GM19397 (cell line): Measurements from ENCODE around the gene GIGYF2.
"Not testable (repeated sequence)": the region's sequence is repeated elsewhere in the genome, so short reads cannot be mapped to it uniquely, and the experiment has no call there.

Source experiments
- ATAC-seq: cut with Tn5 transposase; IDR thresholded peaks from one replicate; pipeline ENCODE4 v1.9.1; 2021; ENCODE audit warnings: mild to moderate bottlenecking, moderate library complexity; ENCODE audit not compliant: unreplicated experiment

The GIGYF2 gene

DNA sequence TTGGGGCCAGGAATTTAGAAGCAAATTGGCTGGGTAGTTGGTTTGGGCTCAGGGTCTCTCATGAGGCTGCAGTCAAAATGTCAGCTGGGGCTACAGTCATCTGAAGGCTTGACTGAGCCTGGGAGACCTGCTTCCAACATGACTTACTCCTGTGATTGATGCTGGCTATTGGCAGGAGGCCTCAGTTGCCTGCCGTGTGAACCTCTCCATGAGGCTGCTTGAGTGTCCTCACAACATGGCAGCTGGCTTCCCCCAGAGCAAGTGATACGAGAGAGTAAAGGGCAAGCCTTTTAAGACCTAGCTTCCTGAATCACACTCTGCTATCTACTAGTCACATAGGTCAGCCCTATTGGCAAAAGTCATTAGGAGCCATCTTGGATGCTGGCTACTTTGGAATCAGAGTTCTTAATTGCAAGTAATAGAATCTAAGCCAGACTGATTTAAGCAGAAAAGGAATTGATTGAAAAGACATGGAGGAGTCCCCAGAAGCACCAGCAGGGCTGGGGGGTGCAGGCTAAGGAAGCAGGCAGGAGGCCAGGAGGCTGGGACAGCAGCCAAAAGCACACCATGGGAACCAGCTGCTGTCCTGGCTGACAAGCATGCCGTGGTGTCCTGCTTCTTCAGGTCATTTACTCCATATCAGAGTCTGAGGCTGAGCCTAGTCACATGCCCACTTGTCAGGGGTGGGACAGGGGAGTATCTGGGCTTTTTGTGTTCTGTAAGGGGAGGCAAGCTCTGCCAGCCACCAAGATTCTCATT lies 7.8 kb upstream of the GIGYF2 start:
- ATAC-seq: no peak

DNA sequence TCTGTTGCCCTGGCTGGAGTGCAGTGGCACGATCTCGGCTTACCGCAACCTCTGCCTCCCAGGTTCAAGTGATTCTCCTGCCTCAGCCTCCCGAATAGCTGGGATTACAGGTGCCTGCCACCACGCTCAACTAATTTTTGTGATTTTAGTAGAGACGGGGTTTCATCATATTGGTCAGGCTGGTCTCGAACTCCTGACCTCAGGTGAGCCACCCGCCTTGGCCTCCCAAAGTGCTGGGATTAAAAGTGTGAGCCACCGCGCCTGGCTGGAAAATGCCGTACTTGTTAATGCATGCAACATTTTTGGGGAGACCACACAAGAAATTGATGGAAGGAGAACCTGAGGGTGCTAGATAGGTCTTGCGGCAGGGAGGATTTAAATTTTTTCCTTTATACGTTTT lies 6.0 kb upstream of the GIGYF2 start:
- ATAC-seq: not testable (repeated sequence)

DNA sequence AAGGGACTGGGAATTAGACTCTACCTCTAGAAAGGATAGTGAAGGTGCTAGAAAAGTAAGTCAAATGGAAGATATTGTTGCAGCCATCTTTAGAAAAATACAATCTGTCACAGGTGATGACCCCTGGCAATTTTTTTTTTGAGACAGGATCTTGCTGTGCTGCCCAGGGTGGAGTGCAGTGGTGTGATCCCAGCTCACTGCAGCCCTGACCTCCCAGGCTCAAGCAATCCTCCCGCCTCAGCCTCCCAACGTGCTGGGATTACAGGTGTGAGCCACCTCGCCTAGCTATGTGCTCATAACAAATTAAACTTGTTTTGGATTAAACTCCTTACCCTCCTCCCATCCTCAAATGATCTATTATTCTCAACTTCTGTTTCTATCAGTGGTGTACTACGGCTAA lies 3.8 kb upstream of the GIGYF2 start:
- no peak for ATAC-seq

DNA sequence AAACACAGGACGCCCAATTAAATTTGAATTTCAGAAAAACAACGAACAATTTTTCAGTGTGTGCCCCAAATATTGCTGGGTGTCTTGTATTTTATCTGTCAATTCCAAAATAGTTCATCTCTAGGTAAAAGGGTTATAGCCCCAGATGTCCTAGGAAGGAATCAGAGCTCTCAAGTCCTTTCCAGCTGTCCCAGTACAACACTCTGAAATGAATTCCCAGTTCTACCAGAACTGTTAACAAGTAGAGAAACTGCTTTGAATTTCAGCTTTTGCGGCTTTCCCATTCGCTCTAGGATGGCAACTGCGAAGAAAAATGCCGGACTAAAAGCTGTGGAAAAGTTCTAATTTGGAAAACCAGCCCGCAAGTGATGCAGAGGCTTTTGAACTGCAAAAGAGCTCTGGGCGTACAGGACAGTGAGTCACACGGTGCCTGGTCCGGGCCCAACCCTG lies 497 bp upstream of the GIGYF2 start:
- no peak for ATAC-seq

DNA sequence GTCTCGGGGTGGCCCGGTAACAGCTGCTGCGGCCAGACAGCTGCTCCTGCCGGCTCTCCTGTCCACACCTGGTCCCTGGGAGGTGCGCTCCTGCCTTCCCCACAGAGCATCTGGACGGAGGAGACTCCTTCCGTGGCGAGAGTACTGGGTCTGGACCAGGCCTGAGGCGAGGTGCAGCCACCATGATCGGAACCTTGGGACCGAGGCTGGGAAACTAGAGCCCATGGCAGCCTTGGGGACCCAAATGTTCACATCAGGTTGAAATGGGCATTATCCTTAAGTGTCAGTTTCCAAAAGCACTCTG lies 628 bp downstream of the GIGYF2 start:
- ATAC-seq: no peak

DNA sequence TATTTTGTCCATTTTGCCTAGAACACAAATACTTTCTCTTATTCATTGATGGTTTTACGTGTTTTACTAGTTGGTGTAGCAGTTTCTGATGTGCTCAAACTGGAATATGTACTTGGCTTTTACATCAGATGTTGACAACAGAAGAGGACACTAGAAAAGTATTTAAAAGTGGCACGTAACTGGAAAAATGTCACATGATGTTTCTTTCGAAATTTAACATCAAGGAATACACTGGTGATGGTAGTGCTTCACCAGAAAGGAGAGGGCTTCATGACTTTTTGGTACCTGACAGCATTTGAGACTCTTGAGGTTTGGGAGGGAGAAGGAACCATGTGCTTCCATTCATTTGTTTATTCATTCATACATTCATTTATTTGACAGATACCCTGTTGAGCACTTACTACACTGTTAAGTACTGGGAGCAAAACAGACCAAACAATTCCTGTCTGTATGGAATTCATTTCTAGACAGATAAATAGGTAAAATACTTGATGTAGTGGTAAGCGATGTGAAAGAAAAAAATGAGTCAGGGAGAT lies 1.5 kb downstream of the GIGYF2 start:
- ATAC-seq: no peak

DNA sequence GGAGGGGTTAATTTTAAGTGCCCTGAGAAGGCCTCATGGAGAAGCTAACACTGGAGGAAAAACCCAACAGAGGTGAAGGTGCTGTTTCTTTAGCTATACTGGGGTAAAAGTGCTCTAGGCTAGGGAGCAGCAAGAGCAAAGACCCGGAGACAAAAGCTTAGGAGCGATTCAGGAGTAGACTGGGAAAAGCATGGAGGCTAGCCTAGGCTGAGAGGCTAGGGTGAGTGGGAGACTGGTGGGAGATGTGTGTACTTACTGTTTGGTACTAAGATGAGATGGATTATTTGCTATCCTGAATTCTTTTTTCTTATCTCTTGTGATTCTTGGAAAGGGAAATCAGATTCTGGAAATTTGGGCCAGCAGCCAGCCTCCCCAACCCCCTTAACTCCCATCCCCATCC lies 2.0 kb downstream of the GIGYF2 start:
- no peak for ATAC-seq

DNA sequence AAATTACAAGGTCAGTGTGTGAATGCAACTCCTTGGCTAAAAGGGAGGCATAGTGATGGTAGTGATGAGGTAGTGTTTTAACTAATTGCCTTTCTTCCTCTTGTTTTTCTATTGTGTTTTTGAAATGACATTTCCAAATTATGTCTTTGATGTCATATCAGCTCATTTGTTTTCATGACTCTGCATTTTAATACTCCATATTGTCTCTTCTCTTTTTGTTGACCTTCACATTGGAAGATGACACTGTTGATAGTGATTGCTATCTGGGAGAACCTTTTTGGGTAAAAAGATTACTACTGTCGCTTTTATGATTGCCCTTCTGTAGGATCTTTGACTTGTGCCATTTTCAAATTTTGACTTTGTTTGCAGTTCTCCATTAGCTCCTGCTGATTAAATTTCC lies 3.0 kb downstream of the GIGYF2 start:
- ATAC-seq: no peak

DNA sequence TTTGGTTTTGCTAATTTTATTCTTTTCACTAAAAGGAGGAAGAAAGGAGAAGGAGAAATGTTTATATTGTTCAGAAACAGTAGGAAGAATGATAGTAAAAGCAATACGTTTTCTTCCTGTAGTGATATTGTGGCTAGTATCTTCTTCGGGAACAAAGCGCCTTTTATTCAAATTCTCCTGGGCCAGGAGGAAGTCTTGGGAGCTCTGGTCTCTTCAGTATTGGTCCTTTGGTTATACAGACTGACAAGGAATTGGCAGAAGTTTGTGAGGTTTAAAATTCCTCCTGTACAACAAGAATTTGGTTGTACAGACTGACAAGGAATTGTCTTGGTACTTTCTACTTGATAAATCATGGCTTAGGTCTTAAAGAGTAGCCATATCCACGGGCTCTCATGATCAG lies 9.9 kb downstream of the GIGYF2 start:
- ATAC-seq: no peak

DNA sequence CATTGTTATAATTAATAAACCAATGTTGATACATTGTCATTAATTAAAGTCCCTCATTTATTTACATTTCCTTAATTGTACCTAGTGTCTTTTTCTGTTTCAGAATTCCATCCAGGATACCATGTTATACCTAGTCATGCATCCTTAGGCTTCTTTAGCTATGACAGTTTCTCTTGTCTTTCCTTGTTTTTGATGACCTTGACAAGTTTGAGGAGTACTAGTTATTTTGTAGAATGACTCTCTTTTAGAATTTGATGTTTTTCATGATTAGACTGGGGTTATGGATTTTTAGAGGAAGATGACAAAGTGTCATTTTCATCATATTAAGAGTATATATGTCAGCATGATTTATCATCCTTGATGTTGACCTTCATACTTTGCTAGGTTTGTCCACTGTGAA lies 16.4 kb downstream of the GIGYF2 start:
- ATAC-seq: no peak

DNA sequence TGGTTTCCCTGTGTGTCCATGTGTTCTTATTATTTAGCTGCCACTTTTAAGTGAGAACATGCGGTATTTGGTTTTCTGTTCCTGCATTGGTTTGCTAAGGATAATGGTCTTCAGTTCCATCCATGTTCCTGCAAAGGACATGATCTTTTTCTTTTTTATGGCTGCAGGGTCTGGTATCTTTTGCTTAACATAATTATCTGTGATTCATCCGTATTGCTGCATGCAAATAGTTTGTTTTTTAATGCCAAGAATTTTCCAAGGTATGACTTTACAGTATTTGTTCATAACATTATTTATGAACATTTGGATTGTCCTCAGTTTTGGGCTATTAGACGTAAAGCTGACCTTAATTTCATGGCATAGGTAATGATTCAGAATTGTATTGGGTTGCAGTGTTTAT lies 17.8 kb downstream of the GIGYF2 start:
- ATAC-seq: no peak

DNA sequence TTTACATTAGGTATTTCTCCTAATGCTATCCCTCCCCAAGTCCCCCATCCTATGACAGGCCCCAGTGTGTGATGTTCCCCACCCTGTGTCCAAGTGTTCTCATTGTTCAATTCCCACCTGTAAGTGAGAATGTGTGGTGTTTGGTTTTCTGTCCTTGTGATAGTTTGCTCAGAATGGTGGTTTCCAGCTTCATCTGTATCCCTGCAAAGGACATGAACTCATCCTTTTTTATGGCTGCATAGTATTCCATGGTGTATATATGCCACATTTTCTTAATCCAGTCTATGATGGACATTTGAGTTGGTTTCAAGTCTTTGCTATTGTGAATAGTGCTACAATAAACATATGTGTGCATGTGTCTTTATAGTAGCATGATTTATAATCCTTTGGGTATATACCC lies 22.9 kb downstream of the GIGYF2 start:
- ATAC-seq: not testable (repeated sequence)

DNA sequence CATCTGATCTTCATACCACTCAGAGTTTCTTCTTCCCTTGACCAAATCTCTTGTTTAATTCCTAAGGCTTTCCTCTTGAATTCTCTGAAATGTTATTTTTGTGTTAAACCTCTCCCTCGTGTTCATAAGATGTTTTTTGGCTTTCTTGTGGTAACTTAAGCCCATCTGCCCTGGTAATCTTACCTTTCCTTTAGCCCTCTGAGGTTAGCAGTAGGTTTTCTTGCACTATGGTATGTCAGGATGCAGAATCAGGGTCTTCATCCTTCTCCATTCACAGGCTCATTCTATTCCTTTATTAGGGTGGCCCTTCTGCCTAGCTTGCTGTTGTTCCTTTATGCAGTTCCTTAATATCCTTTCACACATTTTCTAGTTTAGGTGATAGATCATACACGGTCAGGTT lies 24.1 kb downstream of the GIGYF2 start:
- no peak for ATAC-seq

DNA sequence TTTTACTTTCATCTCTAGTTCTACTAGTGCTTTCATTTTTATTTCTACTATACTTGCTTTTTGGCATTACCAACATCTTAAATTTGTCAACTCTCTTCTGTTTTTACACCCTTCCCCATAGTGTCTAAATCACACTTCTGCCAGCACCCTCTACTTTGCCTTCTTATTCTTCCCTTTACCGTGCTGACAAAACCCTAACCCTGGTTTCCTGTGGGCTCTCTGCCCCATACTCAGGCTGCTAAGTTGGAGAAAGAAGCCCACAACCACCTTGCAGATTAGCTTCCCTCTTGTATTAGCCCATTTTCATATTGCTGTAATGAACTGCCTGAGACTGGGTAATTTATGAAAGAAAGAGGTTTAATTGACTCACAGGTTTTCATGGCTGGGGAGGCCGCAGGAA lies 24.8 kb downstream of the GIGYF2 start:
- ATAC-seq: no peak

DNA sequence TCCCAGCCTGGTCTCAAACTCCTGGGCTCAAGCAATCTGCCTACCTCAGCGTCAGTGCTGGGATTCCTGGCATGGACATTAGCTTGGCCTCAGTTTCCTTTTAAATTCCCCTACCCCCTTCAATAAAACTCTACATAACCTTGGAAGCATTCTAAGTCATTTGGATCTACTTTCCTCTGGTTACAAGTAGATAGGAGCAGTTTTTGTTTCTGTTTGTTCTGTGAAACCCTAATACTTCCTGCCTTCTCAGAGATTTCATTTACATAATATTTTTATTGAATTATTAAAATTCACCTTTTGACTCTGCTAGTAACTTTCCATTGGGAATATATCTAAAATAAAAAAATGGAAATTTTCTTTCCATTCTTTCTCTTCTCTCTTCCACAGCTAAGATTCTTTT lies 25.9 kb downstream of the GIGYF2 start:
- ATAC-seq: no peak

DNA sequence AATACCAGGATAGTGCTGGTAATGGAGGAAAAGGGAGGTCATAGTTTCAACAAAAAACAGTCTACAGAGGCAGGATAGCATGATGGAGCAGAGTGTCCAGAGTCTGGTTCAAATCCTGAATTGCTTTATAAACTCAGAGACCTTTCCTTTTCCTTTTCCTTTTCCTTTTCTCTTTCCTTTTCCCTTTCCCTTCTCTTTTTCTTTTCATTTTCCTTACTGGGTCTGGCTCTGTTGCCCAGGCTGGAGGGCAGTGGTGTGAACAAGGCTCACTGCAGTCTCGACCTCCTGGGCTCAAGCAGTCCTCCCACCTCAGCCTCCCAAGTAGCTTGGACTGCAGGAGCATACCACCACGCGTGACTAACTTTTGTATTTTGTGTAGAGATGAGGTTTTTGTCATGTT lies 31.7 kb downstream of the GIGYF2 start:
- no peak for ATAC-seq

DNA sequence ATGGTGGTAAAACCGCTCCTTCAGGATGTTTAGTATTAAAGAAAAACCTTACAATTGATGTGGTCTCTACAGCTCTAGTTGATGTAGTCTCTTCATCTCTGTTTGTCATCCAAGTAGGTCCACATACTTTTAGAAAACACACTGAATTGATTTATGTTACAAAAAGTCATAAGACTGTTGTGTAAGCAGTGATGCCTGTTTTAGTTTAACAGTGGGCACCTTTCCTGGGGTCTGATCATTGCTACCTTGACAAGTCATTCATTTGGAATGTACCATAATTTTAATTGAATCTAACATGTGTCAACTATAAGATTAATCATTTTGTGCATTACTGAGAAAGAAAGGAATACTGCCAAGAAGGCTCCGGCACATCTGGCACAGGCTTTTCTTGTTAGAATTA lies 34.3 kb downstream of the GIGYF2 start:
- no peak for ATAC-seq

DNA sequence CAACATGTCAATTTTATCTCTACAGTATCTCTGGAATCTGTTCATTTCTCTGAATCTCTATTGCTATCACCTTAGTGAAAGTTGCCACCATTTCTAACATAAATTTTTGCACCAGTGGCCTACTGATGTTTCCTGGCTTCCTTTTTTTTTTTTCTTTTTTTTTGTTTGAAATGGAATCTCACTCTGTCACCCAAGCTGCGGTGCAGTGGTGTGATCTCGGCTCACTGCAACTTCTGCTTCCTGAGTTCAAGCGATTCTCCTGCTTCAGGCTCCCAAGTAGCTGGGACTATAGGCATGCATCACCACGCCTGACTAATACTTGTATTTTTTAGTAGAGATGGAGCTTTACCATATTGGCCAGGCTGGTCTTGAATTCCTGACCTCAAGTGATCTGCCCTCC lies 44.2 kb downstream of the GIGYF2 start:
- no peak for ATAC-seq

DNA sequence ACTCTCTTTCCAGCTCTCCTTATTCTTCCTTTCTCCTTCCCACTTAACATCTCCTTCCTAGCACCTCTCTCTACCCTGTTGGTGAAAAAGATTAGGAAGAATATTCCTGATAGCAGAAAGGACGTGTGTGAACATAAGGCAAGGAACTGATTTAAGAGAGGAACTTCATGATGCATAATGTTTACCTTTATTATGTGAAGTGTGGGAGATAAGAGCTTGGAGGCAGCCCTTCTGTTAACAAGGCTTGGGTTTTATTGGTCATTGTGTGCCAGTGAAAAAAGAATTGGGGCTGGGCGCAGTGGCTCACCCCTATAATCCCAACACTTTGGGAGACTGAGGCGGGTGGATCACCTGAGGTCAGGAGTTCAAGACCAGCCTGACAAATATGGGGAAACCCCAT lies 44.8 kb downstream of the GIGYF2 start:
- no peak for ATAC-seq

DNA sequence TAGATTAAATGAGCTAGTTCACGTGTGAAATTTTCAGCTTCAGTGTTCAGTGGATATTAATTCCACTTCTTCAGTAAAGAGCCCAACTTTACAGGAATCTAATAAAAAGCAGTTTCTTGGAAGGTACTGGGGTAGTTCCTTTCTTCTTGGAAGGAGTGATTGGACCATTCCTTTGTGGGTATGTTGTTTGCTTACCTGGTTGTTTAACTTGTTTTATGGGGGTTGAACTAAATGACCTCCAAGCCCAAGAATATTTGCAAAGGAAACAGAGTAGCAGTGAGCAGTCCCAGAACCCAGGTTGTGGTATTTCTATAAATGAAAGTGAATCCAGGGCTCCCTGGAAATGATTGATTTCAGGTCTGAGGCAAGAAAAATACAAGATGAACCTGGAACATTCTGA lies 47.8 kb downstream of the GIGYF2 start:
- ATAC-seq: no peak

DNA sequence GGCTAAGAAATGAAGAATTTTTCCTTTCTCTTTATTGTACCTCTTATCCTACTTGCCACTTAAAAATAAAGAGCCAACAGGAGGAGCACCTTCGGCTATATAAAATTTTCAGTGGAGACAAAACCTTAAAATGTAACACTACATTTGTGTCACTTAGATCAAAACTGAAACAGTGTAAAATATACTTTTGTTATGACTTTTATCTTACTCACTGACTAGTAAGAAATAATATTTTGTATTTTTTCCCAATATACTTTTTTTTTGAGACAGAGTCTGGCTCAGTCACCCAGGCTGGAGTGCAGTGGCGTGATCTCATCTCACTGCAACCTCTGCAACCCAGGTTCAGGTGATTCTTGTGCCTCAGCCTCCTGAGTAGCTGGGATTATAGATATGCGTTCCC lies 50.9 kb downstream of the GIGYF2 start:
- no peak for ATAC-seq

DNA sequence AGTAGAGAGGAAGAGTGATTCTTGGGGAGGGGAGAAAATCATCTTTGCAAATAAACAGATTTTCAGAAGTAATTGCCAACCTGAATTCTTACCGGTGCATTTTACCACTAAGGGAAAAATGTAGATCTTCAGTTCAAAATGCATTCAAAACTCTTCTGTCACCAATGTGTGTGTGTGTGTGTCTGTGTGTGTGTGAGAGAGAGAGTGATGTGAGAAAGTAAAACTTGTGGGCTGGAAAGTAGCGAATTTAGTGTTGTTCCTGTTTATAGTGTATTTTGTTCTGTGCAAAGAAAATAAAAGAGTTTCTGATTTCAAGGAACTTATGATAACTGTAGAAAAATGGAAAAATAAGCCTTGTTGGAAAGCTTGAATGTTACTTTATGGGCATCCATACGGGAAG lies 52.2 kb downstream of the GIGYF2 start:
- ATAC-seq: no peak

DNA sequence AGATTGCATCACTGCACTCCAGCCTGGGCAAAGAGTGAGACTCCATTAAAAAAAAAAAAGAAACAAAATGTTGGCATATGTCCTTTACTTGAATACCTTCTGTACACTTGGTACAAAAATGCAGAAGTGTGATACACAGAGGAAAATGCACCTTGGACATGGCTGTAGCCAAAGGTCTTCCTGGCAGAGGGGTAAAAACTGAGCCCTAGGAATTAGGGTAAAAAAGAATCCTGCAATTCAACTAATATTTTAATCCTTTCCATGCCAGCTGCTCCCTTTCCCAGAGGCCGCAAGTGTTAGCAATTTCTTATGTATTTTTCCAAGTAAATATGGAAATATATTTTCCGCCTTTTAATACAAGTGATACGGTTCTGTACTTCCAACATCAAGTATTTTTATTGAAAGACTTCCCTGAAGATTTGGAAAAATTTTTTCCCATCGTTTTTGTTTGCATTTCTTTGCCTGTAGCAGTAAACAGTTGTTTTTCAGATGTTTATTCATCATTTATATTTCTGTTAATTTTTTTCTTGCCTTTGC lies 53.1 kb downstream of the GIGYF2 start:
- ATAC-seq: no peak
